A673 (cell line): ENCODE measurements around the gene KIAA0319L.

Experiments used
- CTCF ChIP-seq: fragments of 300-800, 200-600 bp; sonication (generic); conservative IDR thresholded peaks from 2 replicates; pipeline ENCODE4 v1.5.1; 2017; ENCODE audit warnings: low read depth, mild to moderate bottlenecking, antibody characterized with exemption, low read length, moderate library complexity, mixed read lengths
- EZH2 ChIP-seq: fragments of 200-600 bp; sonication (generic); IDR thresholded peaks from 2 replicates; pipeline ENCODE4 v1.6.1; 2017; ENCODE audit warnings: borderline replicate concordance, low read depth, mild to moderate bottlenecking, mixed read lengths, antibody characterized with exemption, low read length; ENCODE audit not compliant: poor library complexity, severe bottlenecking

DNA sequence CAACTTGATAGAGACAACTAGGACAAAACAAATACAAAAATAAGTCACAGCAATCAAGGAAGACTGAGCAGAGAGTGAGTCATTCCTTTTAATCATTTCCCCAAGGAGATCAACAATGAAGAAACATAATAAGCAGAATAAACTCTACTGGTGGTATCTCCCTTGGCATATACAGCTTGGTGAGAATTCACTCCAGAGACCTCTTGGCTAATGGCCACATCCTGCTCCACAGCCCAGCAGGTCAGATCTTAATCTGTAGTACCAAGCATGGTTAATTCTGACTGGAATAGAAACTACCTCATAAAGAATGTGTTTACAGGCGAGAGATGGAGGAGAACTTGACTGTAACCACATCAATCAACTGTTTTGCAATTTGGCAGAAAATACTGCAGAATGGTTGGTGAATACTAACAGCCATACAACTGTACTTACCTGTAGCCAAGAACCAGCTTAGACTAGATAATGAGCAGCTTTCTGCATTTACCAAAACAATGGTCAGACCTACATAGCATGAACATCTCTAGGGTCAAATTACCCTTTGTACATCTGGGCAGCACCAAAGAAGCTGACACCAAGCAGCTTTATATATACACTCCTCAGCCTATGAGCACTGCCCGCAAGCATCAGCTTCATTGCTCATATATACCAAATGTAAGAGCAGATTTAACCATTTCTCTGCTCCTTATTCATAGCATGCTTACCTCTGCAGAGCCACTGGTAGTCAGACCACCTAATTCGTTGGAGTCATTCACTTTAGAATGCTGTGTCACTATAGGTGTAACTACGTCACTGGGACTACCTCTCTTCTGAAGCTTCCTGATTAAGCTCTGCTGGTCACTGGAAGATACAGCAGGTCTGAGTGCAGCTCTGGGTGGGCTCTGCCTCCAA lies 51.0 kb downstream of the KIAA0319L start:
- TF ChIP-seq CTCF (no peak), EZH2 (no peak)
